Measurements from ENCODE around the gene NPY1R.

The NPY1R gene

GRCh38 chr4:163332526-163333406, at the start of gene NPY1R:
Gene NPY1R, minus strand, starts transcription at chr4:163332596. Its CDS starts 6,042 bp downstream, at chr4:163326554.
- DNase-seq (ENCODE audit: low read depth in 3 of 3, low spot score in 1 of 3): no peak

- no peak for DNase-seq (ENCODE audit: low read depth in 3 of 3, low spot score in 1 of 3)
Observed at GRCh38 chr4:163380703-163381102, 48.3 kb upstream of the NPY1R start.

DNA sequence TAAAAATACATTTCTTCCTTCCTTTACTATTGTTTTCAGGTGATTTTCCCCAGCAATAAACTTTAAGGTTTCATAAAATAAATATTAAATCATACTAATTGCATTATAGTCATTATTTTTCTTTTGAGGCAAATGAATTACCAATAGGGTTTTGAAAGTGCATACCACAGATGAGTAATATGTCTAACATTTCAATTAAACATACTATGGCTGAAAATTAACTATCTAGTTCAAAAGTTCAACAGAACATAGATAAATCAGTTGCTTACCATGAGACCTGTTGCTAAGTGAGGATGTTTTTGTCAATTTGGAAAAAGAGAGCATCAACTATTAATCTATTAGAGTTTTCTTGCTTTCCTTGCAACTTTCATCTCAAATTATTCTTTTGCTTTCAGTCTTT, 46.3 kb upstream of the NPY1R start:
- no peak for DNase-seq (ENCODE audit: low read depth in 3 of 3, low spot score in 1 of 3)

GRCh38 chr4:163372029-163372428, 39.6 kb upstream of the NPY1R start:
- DNase-seq (ENCODE audit: low read depth in 3 of 3, low spot score in 1 of 3): no peak

DNA sequence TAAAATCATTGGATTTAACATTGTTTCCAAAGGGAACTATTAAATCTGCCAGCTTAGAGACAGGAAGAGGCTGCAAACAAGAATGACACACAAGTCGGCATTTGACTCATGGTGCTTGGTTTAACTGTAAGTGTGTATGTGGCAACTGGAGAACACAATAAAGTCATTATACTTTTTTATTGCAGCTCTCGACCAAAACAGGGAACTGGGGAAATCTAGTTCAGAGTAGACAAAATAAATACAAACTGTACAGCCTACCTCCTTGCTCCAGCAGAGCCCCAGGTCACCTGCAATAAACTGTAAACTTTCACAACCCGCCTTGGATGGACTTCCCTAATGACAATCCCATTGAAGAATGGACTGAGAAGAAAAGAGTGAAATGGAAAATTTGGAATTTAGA, 35.3 kb upstream of the NPY1R start:
- no peak for DNase-seq (ENCODE audit: low read depth in 3 of 3, low spot score in 1 of 3)

DNA sequence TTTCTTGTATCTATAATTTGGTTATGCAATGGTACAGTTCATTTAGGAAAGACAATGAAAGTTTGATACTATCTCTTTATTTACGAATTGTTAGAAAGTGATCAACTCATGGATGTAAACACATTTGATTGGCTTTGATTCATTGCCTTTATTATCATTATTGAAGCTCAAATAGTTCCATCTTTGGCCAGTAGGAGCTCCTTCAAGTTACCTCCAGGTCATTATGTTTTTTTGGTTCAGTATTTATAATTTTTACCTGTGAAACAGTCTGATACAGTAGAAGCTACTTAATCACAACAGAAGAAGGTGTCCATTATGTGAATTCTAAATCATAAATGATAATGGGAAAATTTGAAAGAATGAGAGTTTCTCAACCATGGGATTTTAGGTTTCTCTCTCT, 23.7 kb upstream of the NPY1R start:
- no peak for DNase-seq (ENCODE audit: low read depth in 3 of 3, low spot score in 1 of 3)

- no peak for DNase-seq (ENCODE audit: low read depth in 3 of 3, low spot score in 1 of 3)
Observed at GRCh38 chr4:163353054-163353453, 20.7 kb upstream of the NPY1R start.

- DNase-seq (ENCODE audit: low read depth in 3 of 3, low spot score in 1 of 3): no peak
Observed at GRCh38 chr4:163350672-163351071, 18.3 kb upstream of the NPY1R start.

- no peak for DNase-seq (ENCODE audit: low read depth in 3 of 3, low spot score in 1 of 3)
Observed at GRCh38 chr4:163344147-163345125, 12.0 kb upstream of the NPY1R start.

DNA sequence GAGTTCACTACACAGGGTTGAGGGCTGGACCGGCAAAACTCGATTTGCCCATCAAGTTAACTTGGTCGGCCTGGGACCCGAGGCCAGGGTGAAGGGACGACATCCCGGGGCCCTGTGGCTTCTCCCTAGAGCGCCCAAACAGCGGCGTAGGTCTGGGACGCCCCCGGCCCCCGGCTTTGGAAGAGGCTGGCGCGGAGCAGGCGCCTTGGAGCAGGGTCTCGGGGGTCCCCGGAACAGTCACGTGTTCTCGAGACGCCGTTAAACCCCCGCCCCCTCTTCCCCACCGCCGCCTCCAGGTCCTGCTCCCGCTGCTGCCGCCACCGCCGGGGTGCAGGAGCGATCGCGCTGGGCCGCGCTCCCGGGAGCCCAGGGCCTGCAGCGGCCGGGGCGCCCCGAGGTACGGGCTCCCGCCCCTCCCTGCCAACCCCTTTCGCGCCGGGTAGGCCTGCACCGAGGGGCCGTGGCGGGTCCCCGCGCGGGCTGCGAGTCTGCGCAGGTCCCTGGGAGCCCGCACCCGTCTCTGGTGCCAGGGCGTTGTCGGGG, 11.3 kb upstream of the NPY1R start, which contains the start of gene NPY5R:
NPY5R (plus strand) TSS at position 289 of the 543 bp plus-strand sequence. CDS start 6,382 bp downstream, outside the sequence.
- DNase-seq (ENCODE audit: low read depth in 3 of 3, low spot score in 1 of 3): no peak

GRCh38 chr4:163335384-163335783, 3.0 kb upstream of the NPY1R start:
- DNase-seq (ENCODE audit: low read depth in 3 of 3, low spot score in 1 of 3): no peak

DNA sequence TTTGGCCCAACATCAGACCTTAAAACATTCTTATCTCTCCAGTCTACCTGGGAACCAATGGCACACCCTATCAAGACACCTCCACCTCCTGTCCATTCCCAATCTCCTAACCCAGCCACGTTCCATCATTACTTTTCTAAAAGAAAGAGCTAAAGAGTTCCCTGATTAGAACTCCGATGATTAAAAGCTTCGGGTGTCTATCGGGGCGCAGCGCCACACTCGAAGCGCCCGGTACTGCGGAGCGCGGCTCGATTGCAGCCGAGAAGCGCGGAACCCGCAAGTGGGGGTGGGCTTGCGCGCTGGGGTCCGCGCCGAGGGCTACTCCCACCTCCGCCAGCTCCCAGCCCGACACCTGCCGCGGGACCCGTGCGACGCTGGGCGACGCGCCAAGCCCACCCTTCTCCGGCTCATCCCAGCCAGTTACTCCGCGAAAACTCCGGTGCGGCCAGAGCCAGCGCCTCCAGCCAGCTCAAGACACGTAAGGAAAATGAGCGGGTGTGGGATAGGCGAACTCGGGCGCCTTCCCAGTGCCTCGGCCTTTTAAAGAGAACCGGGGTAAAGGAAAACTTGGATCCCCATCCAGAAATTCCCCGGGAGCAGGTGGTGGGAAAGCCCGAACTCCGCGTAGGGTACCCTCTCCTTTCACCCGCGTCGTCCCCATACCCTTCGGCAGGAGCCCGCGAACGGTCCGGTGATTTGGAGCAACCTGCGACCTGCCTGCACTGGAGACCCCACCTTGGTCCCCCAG, 593 bp downstream of the NPY1R start:
- DNase-seq (ENCODE audit: low read depth in 3 of 3, low spot score in 1 of 3): no peak

- no peak for DNase-seq (ENCODE audit: low read depth in 3 of 3, low spot score in 1 of 3)
Observed at GRCh38 chr4:163330916-163331628, 1.3 kb downstream of the NPY1R start.

GRCh38 chr4:163317110-163317509, 15.3 kb downstream of the NPY1R start:
- DNase-seq (ENCODE audit: low read depth in 3 of 3, low spot score in 1 of 3): no peak

DNA sequence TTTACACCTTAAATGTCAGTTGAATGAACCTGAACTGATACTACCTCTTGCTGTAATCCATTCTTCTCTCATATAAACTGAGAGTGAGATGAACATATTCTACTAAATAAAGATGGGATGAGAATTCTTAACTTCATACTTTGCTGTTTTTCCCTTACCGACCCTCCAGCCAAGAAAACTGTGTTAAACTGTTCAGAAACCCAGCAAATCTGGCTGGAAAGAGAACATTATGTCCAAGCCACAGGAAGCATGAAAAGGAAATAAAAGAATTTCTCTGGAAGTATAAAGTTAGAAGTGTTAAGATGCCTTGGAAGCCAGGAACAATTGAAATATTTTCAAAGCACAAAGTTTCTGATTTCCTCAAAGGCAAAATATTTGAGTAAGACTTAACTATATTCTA, 22.9 kb downstream of the NPY1R start:
- DNase-seq (ENCODE audit: low read depth in 3 of 3, low spot score in 1 of 3): no peak

DNA sequence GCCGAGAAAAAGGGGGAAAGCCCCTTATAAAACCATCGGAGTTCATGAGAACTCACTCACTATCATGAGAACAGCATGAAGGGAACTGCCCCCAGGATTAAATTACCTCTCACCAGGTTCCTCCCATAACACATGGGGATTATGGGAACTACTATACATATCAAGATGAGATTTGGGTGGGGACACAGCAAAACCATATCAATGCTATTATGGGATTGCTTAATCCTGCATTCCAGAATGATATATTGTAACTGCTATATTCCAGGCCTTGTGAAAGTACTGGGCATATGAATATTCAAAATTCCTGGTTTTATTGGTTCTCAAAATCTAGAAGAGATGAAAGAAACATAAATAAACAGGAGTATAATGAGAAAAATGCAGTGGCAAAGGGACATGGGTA, 29.3 kb downstream of the NPY1R start:
- no peak for DNase-seq (ENCODE audit: low read depth in 3 of 3, low spot score in 1 of 3)

DNA sequence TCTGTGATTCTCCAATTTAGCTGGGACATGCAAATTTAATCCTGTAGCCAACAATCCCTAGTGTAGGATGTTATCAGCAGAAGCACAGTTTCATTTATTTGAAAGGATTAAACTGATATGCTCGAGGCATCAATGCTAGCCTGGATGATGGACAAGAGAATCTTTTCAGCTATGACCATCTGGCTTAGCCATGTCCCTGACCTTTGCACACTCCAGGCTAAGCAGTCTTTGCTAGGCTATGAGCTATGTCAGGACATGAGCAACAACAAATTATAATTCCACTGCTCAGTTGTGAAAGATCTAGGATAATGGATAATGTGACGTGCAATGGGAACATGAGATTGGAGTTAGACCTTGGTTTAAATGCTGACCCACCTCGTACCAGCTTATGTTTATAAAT, 32.0 kb downstream of the NPY1R start:
- no peak for DNase-seq (ENCODE audit: low read depth in 3 of 3, low spot score in 1 of 3)

DNA sequence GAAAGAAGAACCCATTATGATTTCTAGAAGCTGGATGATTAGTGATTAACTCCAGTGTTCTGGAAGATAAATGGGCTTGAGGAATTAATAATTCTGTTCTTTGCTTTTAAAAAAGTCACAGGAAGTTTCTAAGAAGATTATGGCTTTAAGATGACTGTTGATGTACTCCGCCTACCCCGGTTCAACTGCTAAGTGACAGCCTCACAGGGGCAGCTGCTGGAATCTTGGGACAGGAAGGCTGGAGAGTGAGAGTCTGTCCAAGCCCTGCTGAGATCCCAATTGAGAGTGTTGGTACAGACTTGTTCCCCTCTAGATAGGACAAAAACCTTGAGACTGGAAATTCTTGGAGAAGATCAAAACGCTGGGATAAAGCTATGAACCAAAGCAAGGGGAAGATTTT, 37.3 kb downstream of the NPY1R start:
- no peak for DNase-seq (ENCODE audit: low read depth in 3 of 3, low spot score in 1 of 3)

- no peak for DNase-seq (ENCODE audit: low read depth in 3 of 3, low spot score in 1 of 3)
Observed at GRCh38 chr4:163284304-163284703, 48.1 kb downstream of the NPY1R start.
